Stimulated activated naive CD4-positive, alpha-beta T cell (primary cell): ENCODE measurements around the gene GPC6.
"Not testable (repeated sequence)": the region's sequence is repeated elsewhere in the genome, so short reads cannot be mapped to it uniquely, and the experiment has no call there.

Experiments used
- DNase-seq, 6 experiments: peaks; one replicate each; lab custom pipeline; 2025; lab: John Stamatoyannopoulos, UW

The GPC6 gene

DNA sequence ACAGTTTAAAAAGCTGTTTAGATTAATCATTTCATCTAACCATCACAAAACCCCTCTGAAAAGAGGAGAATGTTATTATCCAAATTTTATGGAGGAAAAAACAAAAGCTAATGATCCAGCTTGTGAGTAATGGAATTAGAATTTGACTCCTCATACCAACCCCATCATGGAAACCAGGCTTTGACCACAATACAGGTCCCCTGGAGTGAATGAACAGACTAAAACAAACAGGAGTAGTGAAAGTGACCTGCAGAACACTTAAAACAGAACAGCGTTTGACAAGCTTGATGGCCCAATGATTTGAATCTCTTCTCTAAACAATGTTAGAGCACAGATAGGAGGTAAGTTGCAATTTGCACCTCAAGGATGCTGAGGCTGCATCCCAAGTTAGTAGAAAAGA, 1022.9 kb downstream of the GPC6 start:
- DNase-seq, result no peak

DNA sequence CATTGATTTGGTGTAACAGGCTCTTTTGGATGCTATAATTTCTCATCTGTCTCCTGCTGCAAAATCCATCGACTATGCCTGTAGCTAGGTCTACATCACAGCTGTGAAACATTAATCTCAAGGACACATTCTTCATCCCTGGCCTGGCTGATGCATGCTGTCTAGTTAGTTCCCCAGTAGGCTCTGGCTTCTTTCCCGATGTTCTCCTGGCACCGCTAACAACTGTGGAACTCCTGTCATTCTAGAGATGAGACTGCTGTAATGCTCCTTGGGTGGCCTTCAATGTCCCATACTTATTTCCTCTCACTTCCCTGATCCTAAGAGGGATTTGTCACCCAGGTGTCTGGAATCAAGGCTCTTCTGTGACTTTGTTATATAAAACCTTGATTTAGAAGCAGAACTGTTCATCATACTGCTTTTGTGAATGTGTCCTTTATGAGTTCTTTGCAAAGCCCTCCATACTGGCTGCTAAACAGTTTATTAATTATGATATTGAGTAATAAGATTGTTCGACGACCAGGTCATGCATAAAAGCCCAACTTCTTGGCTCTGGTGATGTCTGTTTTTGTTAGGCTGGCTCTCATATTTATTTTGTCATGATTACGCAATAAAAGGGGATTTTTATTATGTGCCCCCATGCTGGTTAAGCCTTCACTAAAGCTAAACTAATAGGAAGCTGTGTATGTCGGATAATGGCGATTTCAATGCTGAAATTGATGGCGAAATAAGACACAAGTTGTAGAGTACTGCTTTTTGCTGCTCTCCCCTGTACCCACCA, 1025.4 kb downstream of the GPC6 start:
- no peak for DNase-seq

DNA sequence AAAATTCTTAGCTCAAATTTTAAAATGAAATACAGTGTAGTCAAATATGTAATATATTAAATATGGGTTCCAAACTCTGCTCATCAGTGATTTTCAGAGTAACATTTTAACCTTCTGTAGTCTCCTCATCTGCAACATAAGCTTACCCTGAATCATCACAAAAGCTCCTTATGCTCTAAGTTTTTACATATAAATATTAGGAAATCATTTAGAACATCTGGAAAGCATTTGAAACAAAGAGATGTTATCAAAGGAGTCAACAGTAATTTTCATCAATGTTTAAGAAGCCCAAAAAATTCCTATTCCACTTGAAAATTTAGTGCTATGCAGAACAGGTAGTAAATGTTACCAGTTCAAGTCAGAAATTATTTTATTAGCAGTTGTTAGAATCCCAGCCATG, 1028.1 kb downstream of the GPC6 start:
- no peak for DNase-seq

DNA sequence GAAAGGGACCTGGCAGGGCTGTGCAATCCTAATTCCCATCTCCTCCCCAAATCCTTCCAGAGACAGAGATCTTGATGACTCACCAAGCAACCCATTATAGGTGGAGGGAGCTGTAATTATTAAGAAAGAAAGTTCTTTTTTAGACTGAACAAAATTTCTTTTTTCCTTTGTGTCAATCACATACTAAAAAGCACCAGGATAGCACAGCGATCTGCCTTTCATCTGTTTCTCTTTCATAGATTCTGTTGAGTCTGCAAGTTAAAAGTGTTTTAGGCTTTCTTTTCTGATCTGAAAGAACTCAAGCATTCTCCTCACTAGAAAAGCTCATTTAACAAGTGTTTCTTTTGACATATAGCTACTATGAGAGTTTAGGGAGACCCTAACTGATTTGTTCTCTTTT, 1030.1 kb downstream of the GPC6 start:
- DNase-seq, result no peak

DNA sequence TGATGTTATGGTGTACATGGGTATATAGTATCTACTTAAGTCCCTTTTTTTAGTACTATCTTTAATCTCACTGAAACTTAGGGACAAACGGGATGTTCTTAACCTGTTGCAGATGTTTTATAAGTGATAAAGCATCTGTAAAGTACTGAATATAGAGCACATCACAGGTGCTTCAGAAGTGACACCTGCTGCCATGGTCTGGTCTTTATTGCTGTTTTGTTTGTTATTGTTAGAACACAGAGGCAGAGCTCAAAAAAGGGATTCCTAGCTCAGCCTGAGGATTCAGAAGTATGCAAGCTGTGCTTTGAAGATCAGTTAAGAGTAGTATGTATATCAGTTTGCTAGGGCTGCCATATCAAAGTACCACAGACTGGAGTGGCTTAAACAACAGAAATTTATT, 1033.4 kb downstream of the GPC6 start:
- DNase-seq, result no peak

DNA sequence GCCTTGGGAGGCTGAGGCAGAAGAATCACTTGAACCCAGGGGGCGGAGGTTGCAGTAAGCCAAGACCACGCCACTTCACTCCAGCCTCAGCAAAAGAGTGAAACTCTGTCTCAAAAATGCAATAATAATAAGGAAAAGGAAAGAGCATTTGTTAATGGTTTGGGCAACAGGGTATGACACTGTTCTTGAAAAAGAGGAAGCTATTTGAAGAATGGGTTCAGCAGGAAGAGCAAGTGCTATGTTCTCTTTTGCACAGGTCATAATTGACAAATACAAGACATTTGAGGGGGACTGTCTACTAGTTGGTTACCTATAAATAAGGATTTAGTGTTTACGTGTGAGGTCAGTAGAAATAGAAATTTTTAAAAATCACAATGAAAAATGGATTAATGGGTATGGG, 1034.6 kb downstream of the GPC6 start:
- DNase-seq, result no peak

DNA sequence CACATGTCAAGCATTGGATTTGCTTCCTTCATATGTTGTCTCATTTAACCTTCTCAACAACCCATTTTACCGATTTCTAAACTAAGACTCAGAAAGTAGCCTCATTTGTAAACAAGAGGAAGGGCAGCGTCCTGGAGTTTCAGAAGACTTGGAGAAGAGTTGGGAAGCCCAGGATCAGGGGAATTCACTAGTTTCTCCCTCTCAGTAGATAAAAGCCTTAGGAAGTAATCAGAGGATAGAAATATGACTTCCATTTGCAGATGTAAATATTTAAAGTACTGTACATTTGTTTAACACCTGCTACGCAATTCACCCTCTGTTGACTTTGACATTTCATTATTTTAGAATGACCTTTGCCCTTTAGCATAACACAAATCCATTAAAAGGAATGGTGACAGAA, 1036.4 kb downstream of the GPC6 start:
- no peak for DNase-seq

DNA sequence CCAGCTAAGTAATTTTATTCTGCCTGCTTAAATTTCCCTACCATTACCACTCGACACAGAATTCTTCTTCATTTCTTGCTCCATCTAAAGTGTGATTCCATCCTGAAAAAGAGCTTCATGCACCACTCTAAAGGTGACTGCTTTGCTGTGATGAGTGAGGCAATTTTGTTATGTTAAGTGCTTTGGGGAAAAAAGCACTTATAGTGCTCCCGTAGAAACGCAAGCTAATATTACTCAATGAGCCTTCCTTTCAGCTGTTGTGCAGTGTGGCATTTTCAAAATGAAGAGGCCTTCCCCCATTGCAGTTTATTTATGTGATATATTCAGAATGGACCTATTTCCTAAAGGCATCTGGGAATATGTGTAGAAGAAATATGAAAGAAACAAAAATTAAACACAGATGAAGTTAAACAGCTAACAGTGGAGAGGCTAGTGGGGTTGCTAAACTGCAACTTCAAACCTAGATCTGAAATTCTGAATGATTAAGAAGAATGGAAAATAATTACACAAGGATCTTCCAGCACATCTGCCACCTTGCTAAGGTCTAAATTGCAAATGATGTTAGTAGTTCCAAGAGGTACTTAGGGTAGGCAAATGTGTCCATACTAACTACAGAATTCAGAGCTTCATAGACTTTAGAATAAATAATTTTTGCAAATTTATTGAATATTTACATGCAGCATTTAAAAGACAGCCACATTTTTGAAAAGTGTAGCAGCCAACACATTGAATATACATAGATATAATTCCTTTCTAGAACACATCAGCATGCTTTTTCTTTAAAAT, 1041.2 kb downstream of the GPC6 start:
- no peak for DNase-seq

DNA sequence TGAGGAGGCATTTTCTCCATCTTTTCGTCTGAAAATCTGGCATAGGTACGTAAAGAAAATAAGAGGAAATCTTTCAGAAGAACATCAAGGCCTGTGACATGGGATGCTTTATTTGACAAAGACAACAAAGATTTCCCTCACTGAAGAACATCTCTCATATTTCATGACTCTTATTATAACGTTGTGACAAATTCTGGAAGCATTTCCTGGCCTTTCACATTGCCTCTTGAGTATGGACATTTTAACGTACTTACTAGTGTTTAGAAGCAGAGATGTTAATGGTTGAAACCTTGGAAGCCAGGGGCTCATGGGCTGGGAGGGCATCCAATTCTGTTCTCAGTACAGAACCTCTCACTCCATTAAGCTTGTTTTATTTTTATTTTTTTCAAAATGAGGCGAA, 1042.1 kb downstream of the GPC6 start:
- DNase-seq, result no peak

DNA sequence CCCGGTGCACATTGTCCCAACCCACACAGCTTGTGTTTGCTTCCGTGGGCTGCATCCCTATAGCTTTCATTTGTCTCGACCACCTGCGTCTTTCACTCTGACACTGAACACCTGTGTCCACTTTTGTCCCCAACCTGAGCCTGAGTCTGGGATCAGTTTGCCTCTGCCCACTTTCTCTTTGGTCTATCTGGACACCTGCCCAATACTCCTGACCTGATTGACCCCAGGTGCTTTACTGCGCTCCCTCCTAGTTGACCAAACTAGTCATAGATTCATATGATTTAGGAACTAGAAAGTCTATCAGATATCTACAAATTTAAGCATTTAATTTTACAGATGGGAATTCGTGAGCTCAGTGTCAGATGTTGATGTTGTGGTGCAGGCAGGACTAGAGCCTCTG, 1043.0 kb downstream of the GPC6 start:
- no peak for DNase-seq

DNA sequence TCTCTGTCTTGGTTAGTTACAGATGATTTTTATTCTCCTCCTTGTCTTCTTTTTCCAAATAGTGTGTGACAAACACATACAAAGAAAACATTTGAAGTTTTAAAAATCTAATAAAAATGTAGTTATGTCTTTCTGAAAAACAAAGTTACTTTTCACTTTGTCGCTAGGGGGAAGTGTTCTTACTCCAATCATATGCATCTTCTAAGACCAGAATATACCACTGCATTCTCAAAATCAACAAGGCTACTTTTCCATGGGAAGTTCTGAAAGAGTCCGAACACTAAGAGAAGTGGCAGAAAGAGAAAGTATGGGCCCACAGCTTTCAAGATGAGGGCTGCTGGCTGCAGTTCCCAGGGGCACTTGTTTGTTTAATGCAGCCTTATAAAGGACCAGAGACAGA, 1043.9 kb downstream of the GPC6 start:
- DNase-seq, result no peak

DNA sequence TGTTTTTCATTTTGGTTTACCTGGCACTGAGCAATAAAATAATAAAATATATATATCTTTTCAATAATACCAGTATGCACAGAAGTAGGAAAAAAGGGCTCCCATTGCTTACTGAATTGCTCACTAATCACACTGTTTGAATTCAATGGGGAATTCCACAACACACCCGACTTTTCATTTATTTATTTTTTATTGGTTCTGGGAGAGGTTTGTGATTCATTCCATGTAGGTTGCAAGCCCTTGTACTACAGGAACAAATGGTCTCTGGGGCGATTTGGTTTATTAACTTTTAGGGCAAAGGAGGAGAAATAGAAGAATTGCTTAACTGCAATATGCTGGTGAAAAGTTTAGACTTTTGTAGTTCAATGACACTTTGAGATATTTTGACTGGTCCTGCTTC, 1045.4 kb downstream of the GPC6 start:
- DNase-seq, result no peak

DNA sequence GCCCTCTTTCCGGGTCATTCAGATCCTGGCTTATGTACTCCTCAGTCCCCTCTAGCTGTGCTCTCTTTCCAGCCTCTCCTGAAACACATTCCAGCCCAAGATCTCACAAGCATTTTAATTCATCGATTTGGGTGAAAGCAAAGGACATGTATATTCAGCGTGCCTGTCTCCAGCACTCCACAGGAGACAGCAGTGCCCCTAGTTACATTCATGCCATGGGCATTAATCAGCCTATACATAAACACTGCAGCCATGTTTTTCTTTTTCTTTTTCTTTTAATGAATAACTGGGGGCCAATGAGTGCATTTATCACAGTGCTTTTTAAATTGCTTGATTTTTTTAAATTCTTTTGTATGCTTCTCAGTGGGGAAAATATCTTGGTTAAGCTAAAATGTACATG, 1053.7 kb downstream of the GPC6 start:
- no peak for DNase-seq

DNA sequence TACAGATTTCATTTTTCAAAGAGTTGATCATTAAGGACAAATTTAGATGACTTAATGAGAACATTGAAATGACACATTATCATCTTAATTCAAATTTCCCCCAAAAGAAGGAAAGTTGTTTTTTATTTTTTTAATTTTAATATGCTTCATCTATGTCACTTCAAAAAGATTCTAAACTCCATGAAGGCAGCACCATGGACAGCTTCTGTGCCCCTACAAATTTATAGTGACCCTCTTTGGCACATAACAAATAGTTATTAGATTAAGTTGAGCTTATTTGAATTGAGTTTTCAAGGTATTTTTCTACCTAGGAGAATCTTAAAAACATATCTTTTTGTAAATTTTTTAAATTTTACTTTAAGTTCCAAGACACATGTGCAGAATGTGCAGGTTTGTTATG, 1054.2 kb downstream of the GPC6 start:
- no peak for DNase-seq

DNA sequence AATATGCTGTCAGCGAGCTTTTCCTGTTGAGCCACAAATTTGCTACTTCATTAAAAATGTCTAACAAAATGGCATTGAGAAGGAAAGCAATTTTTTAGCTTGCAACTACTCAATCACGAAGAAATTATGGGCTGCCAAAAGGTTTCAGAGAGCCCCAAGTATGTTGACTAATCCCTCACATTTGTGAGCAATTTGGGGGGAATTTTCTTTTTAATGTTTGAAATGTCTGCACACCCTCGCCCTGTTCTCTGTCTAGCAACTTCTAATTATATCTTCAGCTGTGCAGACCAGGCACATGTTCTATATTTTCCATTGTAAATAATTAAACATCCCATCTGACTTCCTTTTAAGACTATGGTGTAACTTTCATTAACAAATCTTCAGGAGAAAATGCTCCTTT, 1060.0 kb downstream of the GPC6 start:
- no peak for DNase-seq

DNA sequence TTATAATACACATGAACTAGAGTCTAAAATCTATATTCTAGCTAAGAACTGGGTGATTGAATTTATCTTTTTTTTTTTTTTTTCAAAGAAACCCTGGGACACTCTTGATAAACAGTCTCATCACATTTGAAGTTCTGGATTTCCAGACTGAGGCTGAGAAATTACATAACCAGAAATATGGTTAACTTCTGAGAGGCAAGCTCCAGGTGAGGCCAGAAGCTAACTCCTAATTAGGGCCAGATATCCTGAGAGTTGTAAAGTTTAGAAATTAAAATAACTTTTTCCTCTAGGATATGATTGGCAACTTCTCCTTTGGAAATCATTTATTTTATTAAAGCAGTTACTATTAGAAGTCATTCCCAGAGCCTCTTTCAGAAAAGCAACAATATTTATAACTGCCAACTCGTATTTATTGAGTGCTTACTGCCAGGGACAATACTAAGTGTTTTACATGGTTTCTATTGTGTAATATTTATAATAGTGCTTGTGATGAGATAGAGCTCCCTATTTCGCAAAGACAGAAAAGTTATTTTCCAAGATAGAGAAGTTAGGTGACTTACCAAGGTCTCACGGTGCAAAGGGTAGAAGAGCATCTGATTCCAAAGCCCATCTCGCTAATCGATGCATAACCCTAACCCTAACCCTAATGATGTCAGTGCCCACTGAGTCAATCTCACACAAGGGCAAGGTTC, 1065.2 kb downstream of the GPC6 start:
- DNase-seq, result no peak

DNA sequence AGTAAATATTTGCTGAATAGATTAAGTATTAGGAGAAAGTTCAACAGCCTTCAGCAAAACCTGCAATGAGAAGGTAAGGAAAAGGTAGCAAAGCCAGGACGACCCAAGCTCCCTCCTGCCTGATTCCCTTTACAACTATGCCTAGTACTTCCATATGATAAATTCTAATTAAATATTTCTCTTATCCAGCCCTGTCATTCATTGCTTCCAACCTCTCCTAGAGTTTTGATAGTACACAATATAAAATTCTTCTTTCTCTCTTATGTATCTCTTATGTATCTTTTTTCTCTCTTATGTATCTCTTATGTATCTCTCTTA, 1065.7 kb downstream of the GPC6 start:
- DNase-seq, result no peak

DNA sequence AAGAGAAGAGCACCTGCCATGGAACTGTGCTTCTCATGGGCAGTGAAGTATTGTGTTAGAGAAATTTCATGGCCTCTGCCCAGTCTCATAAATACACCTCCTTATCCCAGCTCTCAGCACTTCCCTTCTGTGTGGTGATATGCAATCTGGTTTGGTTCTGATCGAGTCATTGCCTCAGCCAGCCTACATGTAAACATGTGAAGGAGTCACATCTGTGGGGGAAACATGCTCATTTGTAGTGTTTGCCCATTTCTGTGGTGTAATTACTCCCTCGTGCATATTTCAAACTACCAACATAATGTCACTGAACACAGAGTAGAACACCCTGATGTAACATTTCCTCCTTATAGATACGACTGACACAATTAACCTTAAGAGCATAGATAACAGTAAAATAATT, 1069.9 kb downstream of the GPC6 start:
- DNase-seq, result no peak

DNA sequence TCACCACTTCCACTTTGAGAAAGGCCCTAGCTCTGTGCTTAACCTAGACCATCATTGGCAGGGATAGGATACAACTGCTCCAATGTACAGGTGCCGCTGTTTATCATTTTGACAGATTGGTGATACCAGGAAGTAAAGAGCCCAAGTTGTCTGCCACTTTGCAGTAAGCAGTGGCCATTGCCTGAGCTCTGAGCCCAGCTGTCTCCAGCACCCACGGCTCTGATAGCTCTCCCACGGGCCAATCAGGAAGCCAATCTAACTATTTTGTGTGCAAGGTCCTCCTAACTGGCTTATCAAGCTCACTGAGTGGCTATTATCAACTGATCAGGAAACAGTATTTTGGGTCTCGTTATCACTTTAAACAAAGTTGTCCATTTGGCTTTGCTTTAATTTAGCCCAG, 1071.7 kb downstream of the GPC6 start:
- DNase-seq, result no peak

DNA sequence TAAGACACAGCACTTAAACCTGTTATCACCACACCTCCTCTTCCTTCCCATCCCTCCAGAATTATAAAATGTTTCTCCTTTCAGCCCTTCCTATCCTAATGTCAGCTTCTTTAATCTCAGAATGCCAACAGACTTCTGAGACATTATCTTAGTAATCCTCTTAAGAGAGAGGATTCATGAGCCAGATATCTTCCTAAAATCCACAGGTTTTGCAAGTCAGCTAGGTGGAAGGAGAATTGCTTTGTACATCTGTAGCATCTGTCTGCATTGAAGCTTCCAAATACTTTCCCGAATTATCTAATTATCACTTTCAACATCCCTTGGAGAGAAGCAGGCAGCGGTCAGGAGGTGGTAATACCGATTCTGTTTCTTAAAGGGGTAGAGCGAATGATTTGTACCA, 1073.8 kb downstream of the GPC6 start:
- DNase-seq, result no peak

DNA sequence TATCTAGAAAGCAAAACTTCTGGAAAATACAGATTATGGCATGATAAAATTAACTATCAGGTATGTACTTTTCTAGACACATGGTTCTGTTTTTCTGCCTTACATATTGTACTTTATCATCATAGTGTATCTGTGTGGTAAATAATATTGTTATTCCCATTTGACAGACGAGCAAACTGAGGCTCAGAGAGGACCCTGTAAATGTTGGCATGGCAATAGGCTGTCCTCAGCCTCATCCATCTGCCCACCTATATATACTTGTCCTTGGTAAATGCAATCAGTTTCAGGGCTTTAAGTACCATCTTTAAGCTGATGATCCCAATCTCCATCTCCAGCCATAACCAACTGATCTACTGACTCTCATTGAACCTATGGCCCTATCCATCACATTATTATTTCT, 1074.9 kb downstream of the GPC6 start:
- no peak for DNase-seq

DNA sequence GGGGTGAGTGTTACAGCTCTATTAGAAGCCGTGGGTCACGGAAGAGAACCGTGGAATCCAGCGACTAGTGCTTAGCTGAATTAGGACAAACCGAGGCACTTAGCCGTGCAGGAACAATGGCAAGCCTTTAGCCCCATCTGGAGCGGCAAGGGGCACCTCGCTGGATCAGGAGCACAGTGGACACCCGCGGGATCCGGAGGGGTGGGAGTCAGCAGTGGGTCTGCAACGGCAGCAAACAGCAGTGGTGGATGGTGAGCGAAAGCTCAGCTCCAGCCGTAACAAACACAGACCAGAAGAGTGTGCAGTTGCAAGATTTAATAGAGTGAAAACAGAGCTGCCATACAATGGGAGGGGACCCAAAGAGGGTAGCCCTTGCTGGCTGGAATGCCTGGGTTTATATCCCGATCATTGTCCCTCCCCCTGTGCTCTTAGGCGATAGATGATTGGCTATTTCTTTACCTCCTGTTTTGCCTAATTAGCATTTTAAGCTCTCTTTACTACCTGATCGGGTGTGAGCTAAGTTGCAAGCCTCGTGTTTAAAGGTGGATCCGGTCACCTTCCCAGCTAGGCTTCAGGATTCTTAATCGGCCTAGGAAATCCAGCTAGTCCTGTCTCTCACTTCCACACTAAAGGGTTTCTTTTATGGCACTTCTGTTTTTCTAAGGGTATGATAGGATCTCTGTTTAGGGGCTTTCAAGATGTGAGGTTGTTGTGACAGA, 1076.4 kb downstream of the GPC6 start:
- DNase-seq, result not testable (repeated sequence)
